Stomach (tissue), 9 donors: ENCODE measurements around the gene MCC. TPM values are rescaled to one million over a fixed set of nuclear protein-coding genes. Genes with fewer than 3 reads are reported as not detected.

Source experiments
- DNase-seq, 2 donors: peaks; one replicate each; pipeline versions ENCODE4 v3.0.0 to v3.0.0-alpha.2; 2013 to 2019
- H3K27ac ChIP-seq, 5 donors: fragments of 200-600 bp in 4 of 5; sonication (generic) in 4 of 5; one replicate each; pipeline ENCODE4 v1.5.1; 2013 to 2019; ENCODE audit warnings: mild to moderate bottlenecking in 1 of 5, moderate library complexity in 1 of 5
- H3K27me3 ChIP-seq, 3 donors: fragments of 200-600 bp; sonication (generic); one replicate each; pipeline ENCODE4 v1.5.1; 2017 to 2019; ENCODE audit warnings: mixed run types in 1 of 3
- H3K36me3 ChIP-seq, 4 donors: fragments of 200-600 bp; sonication (generic); 1 replicate in 3 of 4; 2 replicates in 1 of 4; pipeline ENCODE4 v1.5.1; 2016 to 2019
- H3K4me1 ChIP-seq, 4 donors: fragments of 200-600 bp; sonication (generic); one replicate each; pipeline ENCODE4 v1.5.1; 2016 to 2019
- H3K4me3 ChIP-seq, 4 donors: fragments of 200-600 bp; sonication (generic) in 3 of 4; one replicate each; pipeline ENCODE4 v1.5.1; 2016 to 2019; ENCODE audit warnings: mild to moderate bottlenecking in 1 of 4
- H3K9me3 ChIP-seq, 4 donors: fragments of 200-600 bp; sonication (generic); one replicate each; pipeline ENCODE4 v1.5.1; 2016 to 2019
- EP300 ChIP-seq: sonication (generic); formaldehyde crosslinking; IDR thresholded peaks from one replicate; pipeline ENCODE4 v1.6.1; 2017; ENCODE audit warnings: antibody characterized with exemption
- POLR2A ChIP-seq, 4 donors: fragments of 450-650 bp; IDR thresholded peaks; one replicate each; pipeline ENCODE4 v1.6.1; 2016; ENCODE audit warnings: antibody characterized with exemption in 4 of 4, control low read depth in 2 of 4, mild to moderate bottlenecking in 1 of 4, moderate library complexity in 1 of 4
- POLR2AphosphoS5 ChIP-seq, 3 donors: sonication (generic); formaldehyde crosslinking; IDR thresholded peaks; one replicate each; pipeline ENCODE4 v1.6.1; 2016; ENCODE audit warnings: antibody characterized with exemption in 3 of 3
- WGBS, 5 donors: extraction: QIAGEN DNeasy Blood & Tissue Kit in 3 of 5; methylation state at CpG; one replicate each; pipeline versions ENCODE4 v1.1.5 to v1.1.7; 2013 to 2018; 5-methylcytosine and 5-hydroxymethylcytosine counted together
- intact Hi-C: fragments of 100-400 bp; cut with DNase I; formaldehyde crosslinking; loops from one replicate; pipeline ENCODE4 v1.15.1; 2023; ENCODE audit warnings: low total_unique reads
- polyA plus RNA-seq, 3 donors: library from polyadenylated mRNA; stranded (reverse); fragments of 200-250 nt; gene quantifications; one replicate each; pipeline ENCODE4 v1.2.3, GENCODE V29; 2013
- total RNA-seq, 5 donors: library from RNA; depleted of rRNA; stranded (reverse); fragments of >200 nt; gene quantifications; one replicate each; pipeline versions ENCODE4 v1.1.0 to v1.2.3, GENCODE V29; 2014 to 2016
- TF ChIP-seq, protein P1 (sequence below), 7 experiments: fragments of 450-650 bp in 4 of 7; fragments of 200-600 bp in 3 of 7; sonication (generic) in 3 of 7; IDR thresholded peaks; one replicate each; pipeline ENCODE4 v1.5.1; 2016 to 2019; ENCODE audit warnings: antibody characterized with exemption in 7 of 7, control low read depth in 2 of 7, mild to moderate bottlenecking in 1 of 7
- donor health status: healthy with polysubstance abuse.
- donor health status: Bipolar disorder and iron deficiency.
- donor health status: healthy.

The MCC gene
- total and polyA plus RNA-seq, 8 donors = 3.8 to 35.1 (median 8.9) TPM

DNA sequence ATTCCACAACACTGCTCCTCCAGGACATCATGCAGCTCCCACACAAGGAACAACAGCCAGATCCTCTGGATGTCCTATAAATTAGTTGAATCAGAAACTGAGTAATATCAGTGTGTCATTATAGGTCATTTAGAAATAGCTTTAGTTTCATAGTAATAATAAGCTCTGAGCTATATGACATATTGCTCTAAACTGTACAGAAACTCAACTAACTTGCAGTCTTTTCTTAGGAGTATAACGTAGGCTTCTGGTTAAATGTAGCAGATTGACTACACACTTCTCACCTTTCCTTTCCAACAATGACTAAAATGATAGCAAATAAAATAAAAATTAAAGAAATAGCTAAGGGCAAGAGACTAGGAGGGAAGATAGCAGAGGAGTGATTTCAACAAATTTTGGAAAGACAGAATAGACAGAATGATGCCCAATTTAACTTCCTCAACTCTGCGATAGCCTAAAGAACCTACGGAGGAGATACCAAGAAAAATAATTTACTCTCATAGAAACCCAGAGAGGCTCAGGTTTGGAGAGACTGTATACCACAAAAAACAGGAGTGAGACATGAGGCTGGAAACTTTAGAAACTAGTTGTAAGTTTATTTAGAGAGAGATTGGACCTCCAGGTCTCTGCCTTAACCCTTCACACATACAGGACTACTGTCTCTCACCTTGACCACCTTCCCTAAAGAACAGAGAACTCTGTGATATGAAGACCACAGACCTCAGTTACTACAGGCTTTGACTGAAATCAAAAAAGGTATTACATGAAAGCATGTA is 247.1 kb downstream of the MCC start:
- Histone ChIP-seq H3K9me3 (no peaks in the 10 kb centered on the region), H3K36me3 (no peaks in the 10 kb centered on the region), H3K4me1 (peaks cover 0 to 12% (median under 1%) of the 10 kb centered on the region in 4 donors), H3K27me3 (no peaks in the 10 kb centered on the region), H3K4me3 (no peak overlapping the region), H3K27ac (no peak overlapping the region)
- WGBS, 5 donors = 90 to 94% (median 91%) methylated on average over 3 of the region's 3 CpGs
- no peak for DNase-seq
- intact Hi-C loops = no loop called here
- TF ChIP-seq EP300 (no peak), POLR2A (IDR thresholded peaks at IDR 0.05) (no peak), POLR2AphosphoS5 (IDR thresholded peaks at IDR 0.05) (no peak)
- TF ChIP-seq, protein P1, sequence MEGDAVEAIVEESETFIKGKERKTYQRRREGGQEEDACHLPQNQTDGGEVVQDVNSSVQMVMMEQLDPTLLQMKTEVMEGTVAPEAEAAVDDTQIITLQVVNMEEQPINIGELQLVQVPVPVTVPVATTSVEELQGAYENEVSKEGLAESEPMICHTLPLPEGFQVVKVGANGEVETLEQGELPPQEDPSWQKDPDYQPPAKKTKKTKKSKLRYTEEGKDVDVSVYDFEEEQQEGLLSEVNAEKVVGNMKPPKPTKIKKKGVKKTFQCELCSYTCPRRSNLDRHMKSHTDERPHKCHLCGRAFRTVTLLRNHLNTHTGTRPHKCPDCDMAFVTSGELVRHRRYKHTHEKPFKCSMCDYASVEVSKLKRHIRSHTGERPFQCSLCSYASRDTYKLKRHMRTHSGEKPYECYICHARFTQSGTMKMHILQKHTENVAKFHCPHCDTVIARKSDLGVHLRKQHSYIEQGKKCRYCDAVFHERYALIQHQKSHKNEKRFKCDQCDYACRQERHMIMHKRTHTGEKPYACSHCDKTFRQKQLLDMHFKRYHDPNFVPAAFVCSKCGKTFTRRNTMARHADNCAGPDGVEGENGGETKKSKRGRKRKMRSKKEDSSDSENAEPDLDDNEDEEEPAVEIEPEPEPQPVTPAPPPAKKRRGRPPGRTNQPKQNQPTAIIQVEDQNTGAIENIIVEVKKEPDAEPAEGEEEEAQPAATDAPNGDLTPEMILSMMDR (IDR thresholded peaks at IDR 0.05) = no peak

DNA sequence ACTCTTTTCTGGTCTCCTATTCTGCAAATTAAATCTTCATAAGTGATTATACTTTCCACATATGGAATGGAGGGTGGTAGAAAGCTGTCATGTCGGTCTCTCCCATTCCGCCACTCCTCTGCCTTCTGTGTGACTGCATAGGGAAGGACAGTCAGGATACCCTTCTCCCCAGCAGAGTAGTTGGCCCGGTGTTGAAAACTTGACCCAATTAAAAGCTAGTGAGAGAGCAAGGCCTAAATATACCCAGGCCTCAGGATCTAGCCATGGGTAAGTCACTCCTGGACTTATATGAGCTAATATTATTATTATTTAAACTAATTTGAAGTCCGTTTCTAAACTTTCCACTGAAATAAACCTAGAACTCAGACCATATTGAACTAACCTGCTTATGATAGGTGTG is 248.2 kb downstream of the MCC start:
- Histone ChIP-seq H3K27ac (no peak overlapping the region), H3K9me3 (no peaks in the 10 kb centered on the region), H3K27me3 (no peaks in the 10 kb centered on the region), H3K36me3 (no peaks in the 10 kb centered on the region), H3K4me1 (peaks cover 0 to 13% (median 1%) of the 10 kb centered on the region in 4 donors), H3K4me3 (no peak overlapping the region)
- TF ChIP-seq POLR2A (IDR thresholded peaks at IDR 0.05) (no peak), EP300 (no peak), POLR2AphosphoS5 (IDR thresholded peaks at IDR 0.05) (no peak)
- TF ChIP-seq, protein P1 (IDR thresholded peaks at IDR 0.05) = no peak
- intact Hi-C loops = no loop called here
- 91 to 97% (median 93%) methylated on average over 4 of the region's 4 CpGs for WGBS, 5 donors
- DNase-seq = no peak

DNA sequence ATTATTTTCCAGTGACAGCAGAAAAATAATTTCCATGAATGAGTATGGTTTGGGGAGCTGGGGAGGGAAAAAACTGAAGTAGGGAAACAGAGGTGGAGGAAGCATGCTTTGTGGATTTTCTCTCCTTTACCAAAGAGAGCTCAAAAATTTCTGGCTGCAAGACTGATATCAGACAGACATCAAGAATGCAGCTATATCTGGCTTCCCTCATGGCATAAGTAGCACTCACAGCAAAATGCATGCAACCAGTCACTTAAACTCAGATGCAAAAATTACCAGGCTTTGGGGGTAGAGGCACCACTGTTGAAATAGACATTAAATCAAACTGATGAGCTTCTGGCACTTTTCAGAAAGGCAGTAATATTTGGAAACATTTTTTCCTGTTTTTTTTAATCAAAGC is 250.4 kb downstream of the MCC start:
- TF ChIP-seq EP300 (no peak), POLR2A (IDR thresholded peaks at IDR 0.05) (no peak), POLR2AphosphoS5 (IDR thresholded peaks at IDR 0.05) (no peak)
- TF ChIP-seq, protein P1 (IDR thresholded peaks at IDR 0.05) = no peak
- Histone ChIP-seq H3K4me1 (peaks cover 0 to 21% (median 4%) of the 10 kb centered on the region in 4 donors), H3K36me3 (no peaks in the 10 kb centered on the region), H3K4me3 (no peak overlapping the region), H3K27ac (no peak overlapping the region), H3K27me3 (no peaks in the 10 kb centered on the region), H3K9me3 (no peaks in the 10 kb centered on the region)
- no peak for DNase-seq
- intact Hi-C loops = no loop called here

DNA sequence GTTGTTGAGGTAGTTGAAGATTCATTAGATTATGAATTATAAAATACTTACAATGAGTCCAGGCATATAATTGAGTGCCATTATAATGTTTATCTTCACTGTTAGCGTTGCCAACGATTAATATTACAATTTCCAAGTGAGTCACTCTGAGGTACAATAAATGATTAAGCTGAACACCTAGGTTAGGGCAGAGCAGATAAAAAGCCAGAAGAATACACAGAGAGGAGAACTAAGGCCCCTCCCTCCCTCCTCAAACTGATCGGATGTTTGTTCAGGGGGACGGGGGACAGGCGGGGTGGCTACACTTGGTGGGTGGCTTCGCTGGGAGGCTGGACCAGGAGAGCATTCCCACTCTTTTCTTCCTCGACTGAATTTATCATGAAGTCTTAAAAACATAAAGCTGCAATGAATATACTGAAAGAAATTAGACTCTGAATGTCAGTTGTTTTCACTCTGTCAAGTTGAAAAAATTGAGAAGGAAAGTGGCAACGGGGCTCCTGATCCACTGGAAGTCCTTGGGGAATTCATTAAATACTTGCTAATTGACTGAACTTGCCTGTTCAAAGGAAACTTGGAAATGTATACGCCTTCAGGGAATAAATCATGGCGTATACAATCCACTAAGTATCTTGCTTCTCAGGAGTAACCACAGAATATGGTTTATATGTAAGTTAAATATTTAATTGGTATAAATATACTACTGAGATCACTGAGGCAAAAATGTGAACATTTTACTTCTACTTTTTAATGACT is 251.5 kb downstream of the MCC start:
- intact Hi-C loops = no loop called here
- H3K4me1 ChIP-seq = peaks cover 0 to 31% (median 9%) of the 10 kb centered on the region in 4 donors
- no peaks in the 10 kb centered on the region for H3K27me3 ChIP-seq
- WGBS, 5 donors = 42 to 59% (median 51%) methylated on average over 10 of the region's 10 CpGs
- TF ChIP-seq EP300 (no peak), POLR2AphosphoS5 (IDR thresholded peaks at IDR 0.05) (no peak), POLR2A (IDR thresholded peaks at IDR 0.05) (no peak)
- TF ChIP-seq, protein P1 (IDR thresholded peaks at IDR 0.05) = no peak
- no peak overlapping the region for H3K4me3 ChIP-seq
- H3K36me3 ChIP-seq = no peaks in the 10 kb centered on the region
- no peak overlapping the region for H3K27ac ChIP-seq
- DNase-seq = peak in 1 of 2 donors; percentile 46
- no peaks in the 10 kb centered on the region for H3K9me3 ChIP-seq
